ENCODE measurements around the gene HFM1.

HFM1 gene

DNA sequence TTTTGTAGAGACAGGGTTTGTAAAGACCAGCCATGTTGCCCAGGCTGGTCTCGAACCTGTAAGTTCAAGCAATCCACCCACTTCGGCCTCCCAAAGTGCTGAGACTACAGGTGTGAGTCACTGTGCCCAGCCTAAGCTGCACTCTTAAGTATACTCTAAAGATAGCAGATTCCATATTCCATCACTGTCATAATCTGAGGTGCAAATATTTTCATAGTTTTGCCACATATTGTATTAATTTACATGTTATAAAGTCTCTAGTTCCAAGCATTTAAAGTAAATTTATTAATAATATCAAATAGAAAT lies 121.3 kb downstream of the HFM1 start:
- DNase-seq (ENCODE audit: low spot score), result no peak
- CTCF ChIA-PET, result interaction anchor here (0.6 to 1.7 kb wide), 4 partner anchors 117 to 1259 kb away, joined by 3 to 6 read pairs (median 4); partner anchors contain the start of gene HFM1
- no peak for TF ChIP-seq CTCF (conservative IDR thresholded peaks at IDR 0.05; ENCODE audit: low read depth)
- no peak overlapping the region for H3K27ac ChIP-seq
- POLR2A ChIA-PET (ENCODE audit: low non-redundant PET), result no interaction called here

- ChIA-PET POLR2A (ENCODE audit: low non-redundant PET) (no interaction called here), CTCF (interaction anchor here (0.5 to 1.7 kb wide), 8 partner anchors 22 to 1258 kb away, joined by 3 to 8 read pairs (median 4); partner anchors contain the start of gene HFM1)
- peak; percentile 82 for TF ChIP-seq CTCF (conservative IDR thresholded peaks at IDR 0.05; ENCODE audit: low read depth)
- peak; percentile 63 for DNase-seq (ENCODE audit: low spot score)
- no peak overlapping the region for H3K27ac ChIP-seq
Measured at GRCh38 chr1:91282695-91283420, 121.8 kb downstream of the HFM1 start.

GRCh38 chr1:91281782-91282181 lies 122.9 kb downstream of the HFM1 start:
- CTCF ChIA-PET, result no interaction called here
- no peak overlapping the region for H3K27ac ChIP-seq
- no peak for DNase-seq (ENCODE audit: low spot score)
- POLR2A ChIA-PET (ENCODE audit: low non-redundant PET), result no interaction called here
- TF ChIP-seq CTCF (conservative IDR thresholded peaks at IDR 0.05; ENCODE audit: low read depth), result no peak

- POLR2A ChIA-PET (ENCODE audit: low non-redundant PET), result no interaction called here
Measured at GRCh38 chr1:91278754-91279153, 125.9 kb downstream of the HFM1 start.

GRCh38 chr1:91273875-91274274 lies 130.8 kb downstream of the HFM1 start:
- ChIA-PET CTCF (no interaction called here), POLR2A (ENCODE audit: low non-redundant PET) (no interaction called here)

More at GRCh38 chr1:91278754-91279153, 125.9 kb downstream of the HFM1 start:
- DNase-seq (ENCODE audit: low spot score), result no peak
- 0 out of 2 replicates have a peak, but pooled peaks have one; percentile 6 for TF ChIP-seq CTCF (conservative IDR thresholded peaks at IDR 0.05; ENCODE audit: low read depth)
- no peak overlapping the region for H3K27ac ChIP-seq
- CTCF ChIA-PET, result interaction anchor here (0.6 to 4.2 kb wide), 4 partner anchors 105 to 1145 kb away, joined by 3 to 43 read pairs (median 7); no protein-coding TSS in a partner anchor

GRCh38 chr1:91261655-91262054 lies 143.0 kb downstream of the HFM1 start:
- CTCF ChIA-PET, result interaction anchor here (1.0 kb wide), 1 partner anchor 21 kb away, joined by 3 read pairs; no protein-coding TSS in a partner anchor
- DNase-seq (ENCODE audit: low spot score), result no peak

More at GRCh38 chr1:91273875-91274274, 130.8 kb downstream of the HFM1 start:
- no peak overlapping the region for H3K27ac ChIP-seq
- no peak for DNase-seq (ENCODE audit: low spot score)
- no peak for TF ChIP-seq CTCF (conservative IDR thresholded peaks at IDR 0.05; ENCODE audit: low read depth)

More at GRCh38 chr1:91261655-91262054, 143.0 kb downstream of the HFM1 start:
- TF ChIP-seq CTCF (conservative IDR thresholded peaks at IDR 0.05; ENCODE audit: low read depth), result no peak
- POLR2A ChIA-PET (ENCODE audit: low non-redundant PET), result no interaction called here
- no peak overlapping the region for H3K27ac ChIP-seq

Measured in RWPE1 (cell line).